Large intestine (tissue), 3 donors: Measurements from ENCODE around the gene FYB1. TPM values are rescaled to one million over a fixed set of nuclear protein-coding genes. Genes with fewer than 3 reads are reported as not detected.
"Not testable (repeated sequence)": the region's sequence is repeated elsewhere in the genome, so short reads cannot be mapped to it uniquely, and the experiment has no call there.

Experiments
- DNase-seq, 2 donors: peaks; one replicate each; pipeline versions ENCODE4 v3.0.0 to v3.0.0-alpha.2; 2013
- H3K27ac ChIP-seq: one replicate; pipeline ENCODE4 v1.5.1; 2013; ENCODE audit warnings: low read length
- H3K27me3 ChIP-seq: 2 replicates; pipeline ENCODE4 v1.6.1; 2013; ENCODE audit warnings: low read length; ENCODE audit not compliant: control insufficient read depth, insufficient read depth
- H3K36me3 ChIP-seq: 2 replicates; pipeline ENCODE4 v1.6.1; 2013; ENCODE audit warnings: low read length; ENCODE audit not compliant: control insufficient read depth, insufficient read depth
- H3K4me1 ChIP-seq: one replicate; pipeline ENCODE4 v1.6.1; 2013; ENCODE audit warnings: low read length; ENCODE audit not compliant: control insufficient read depth, insufficient read depth
- H3K4me3 ChIP-seq: one replicate; pipeline ENCODE4 v1.5.1; 2013; ENCODE audit warnings: low read length
- H3K9me3 ChIP-seq: one replicate; pipeline ENCODE4 v1.6.1; 2013; ENCODE audit warnings: mild to moderate bottlenecking, low read depth, low read length, moderate library complexity; ENCODE audit not compliant: control insufficient read depth
- WGBS: methylation state at CpG from one replicate; pipeline ENCODE4 v1.1.5; 2013; ENCODE audit warnings: low lambda C conversion rate; ENCODE audit not compliant: insufficient coverage; 5-methylcytosine and 5-hydroxymethylcytosine counted together
- polyA plus RNA-seq: library from polyadenylated mRNA; unstranded; fragments of 120-200 nt; gene quantifications from one replicate; pipeline ENCODE4 v1.2.1, GENCODE V29; 2013

Gene FYB1
- polyA plus RNA-seq, 1 donor = 6.8 TPM

DNA sequence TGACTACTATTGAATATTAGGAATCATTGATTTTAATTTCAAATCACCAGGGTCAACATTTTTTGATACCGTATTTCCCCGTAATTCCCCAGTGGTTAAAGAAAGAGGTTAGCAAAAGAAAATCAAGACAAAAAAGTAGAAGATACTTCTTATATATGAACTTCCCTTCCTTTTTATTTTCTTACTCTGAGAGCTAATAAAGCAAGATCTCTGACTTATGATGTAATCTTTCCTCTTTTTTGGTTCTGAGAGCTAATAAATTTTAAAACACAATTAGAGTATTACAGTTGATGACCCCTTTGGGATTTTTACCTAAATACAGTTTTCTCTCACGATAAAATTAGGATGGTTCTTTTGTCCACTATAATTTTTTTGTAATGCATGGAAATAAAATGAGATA lies 9.2 kb upstream of the FYB1 start:
- H3K4me1 ChIP-seq = no peaks in the 10 kb centered on the region
- no peak overlapping the region for H3K4me3 ChIP-seq
- H3K27ac ChIP-seq = no peak overlapping the region
- H3K27me3 ChIP-seq = no peaks in the 10 kb centered on the region
- no peaks in the 10 kb centered on the region for H3K9me3 ChIP-seq
- DNase-seq = no peak
- H3K36me3 ChIP-seq = no peaks in the 10 kb centered on the region
- WGBS = 100% methylated on average over 2 of the region's 3 CpGs

GRCh38 chr5:39226558-39226957 lies 7.2 kb upstream of the FYB1 start:
- H3K27ac ChIP-seq = no peak overlapping the region
- no CpG with 5 or more reads among the region's 1 CpG for WGBS
- H3K36me3 ChIP-seq = no peaks in the 10 kb centered on the region
- no peaks in the 10 kb centered on the region for H3K4me1 ChIP-seq
- H3K9me3 ChIP-seq = no peaks in the 10 kb centered on the region
- peak in 1 of 2 donors; percentile 14 for DNase-seq
- H3K4me3 ChIP-seq = no peak overlapping the region
- H3K27me3 ChIP-seq = no peaks in the 10 kb centered on the region

- no peak for DNase-seq
- no peak overlapping the region for H3K27ac ChIP-seq
- H3K4me3 ChIP-seq = no peak overlapping the region
- no peaks in the 10 kb centered on the region for H3K9me3 ChIP-seq
- WGBS = 33% methylated on average over 1 of the region's 3 CpGs
- no peaks in the 10 kb centered on the region for H3K36me3 ChIP-seq
- H3K4me1 ChIP-seq = no peaks in the 10 kb centered on the region
- no peaks in the 10 kb centered on the region for H3K27me3 ChIP-seq
Measured at GRCh38 chr5:39226100-39226451, 6.7 kb upstream of the FYB1 start.

- no peak overlapping the region for H3K27ac ChIP-seq
- H3K4me1 ChIP-seq = no peaks in the 10 kb centered on the region
- no peak overlapping the region for H3K4me3 ChIP-seq
- H3K36me3 ChIP-seq = no peaks in the 10 kb centered on the region
- H3K9me3 ChIP-seq = no peaks in the 10 kb centered on the region
- 100% methylated on average over 1 of the region's 2 CpGs for WGBS
- no peak for DNase-seq
- no peaks in the 10 kb centered on the region for H3K27me3 ChIP-seq
Measured at GRCh38 chr5:39225405-39226099, 6.2 kb upstream of the FYB1 start.

DNA sequence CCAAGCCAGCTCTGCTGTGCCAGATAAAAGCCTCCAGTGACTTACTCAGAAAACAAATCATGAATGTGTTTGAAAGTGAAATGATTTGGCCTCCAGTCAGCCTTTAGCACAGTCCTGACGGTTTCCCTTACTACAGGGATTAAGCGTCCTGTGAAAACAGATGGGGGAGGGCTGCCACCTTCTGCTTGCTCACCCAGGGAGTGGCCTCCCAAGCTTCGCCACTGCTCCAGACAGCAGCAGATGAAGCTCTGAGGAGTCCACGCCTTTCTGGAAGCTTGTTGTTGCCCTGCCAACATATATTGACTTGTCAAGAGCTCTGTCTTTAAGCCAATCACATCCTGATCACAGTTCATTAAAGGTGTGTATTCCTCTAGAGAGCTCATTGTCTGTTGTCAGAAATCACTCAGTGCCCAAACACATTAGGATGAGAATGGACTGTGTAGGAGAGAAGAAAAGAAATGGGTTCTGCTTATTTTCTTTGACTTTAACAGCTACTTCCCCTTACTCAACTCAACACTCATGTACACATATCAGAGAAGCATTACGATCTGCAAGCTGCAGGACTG lies 4.9 kb upstream of the FYB1 start:
- H3K4me1 ChIP-seq = no peaks in the 10 kb centered on the region

GRCh38 chr5:39223565-39224156 lies 4.3 kb upstream of the FYB1 start:
- WGBS = no CpG with 5 or more reads among the region's 3 CpGs
- Histone ChIP-seq H3K27ac (no peak overlapping the region), H3K36me3 (no peaks in the 10 kb centered on the region), H3K9me3 (no peaks in the 10 kb centered on the region), H3K4me1 (no peaks in the 10 kb centered on the region), H3K4me3 (no peak overlapping the region), H3K27me3 (no peaks in the 10 kb centered on the region)
- DNase-seq = no peak

More for the DNA sequence above, 4.9 kb upstream of the FYB1 start:
- H3K9me3 ChIP-seq = no peaks in the 10 kb centered on the region
- WGBS = 83% methylated on average over 1 of the region's 5 CpGs
- H3K36me3 ChIP-seq = no peaks in the 10 kb centered on the region
- H3K4me3 ChIP-seq = no peak overlapping the region
- no peaks in the 10 kb centered on the region for H3K27me3 ChIP-seq
- DNase-seq = peak; percentile 21 to 63
- no peak overlapping the region for H3K27ac ChIP-seq

DNA sequence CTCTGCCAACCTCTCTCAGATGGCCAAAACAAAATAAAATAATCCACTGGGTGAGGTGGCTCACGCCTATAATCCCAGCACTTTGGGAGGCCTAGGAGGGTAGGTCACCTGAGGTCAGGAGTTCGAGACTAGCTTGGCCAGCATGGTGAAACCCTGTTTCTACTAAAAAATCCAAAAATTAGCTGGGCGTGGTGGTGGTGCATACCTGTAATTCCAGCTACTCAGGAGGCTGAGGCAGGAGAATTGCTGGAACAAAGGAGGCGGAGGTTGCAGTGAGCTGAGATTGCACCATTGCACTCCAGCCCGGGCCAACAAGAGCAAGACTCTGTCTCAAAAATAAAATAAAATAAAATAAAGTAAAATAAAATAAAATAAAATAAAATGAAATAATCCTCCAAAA lies 2.3 kb upstream of the FYB1 start:
- H3K4me3 ChIP-seq, DNase-seq, H3K36me3 ChIP-seq, H3K27me3 ChIP-seq, H3K27ac ChIP-seq, H3K4me1 ChIP-seq, H3K9me3 ChIP-seq: not testable (repeated sequence)
- WGBS = no CpG with 5 or more reads among the region's 5 CpGs

GRCh38 chr5:39220280-39221030 lies 1.1 kb upstream of the FYB1 start:
- H3K36me3 ChIP-seq = no peaks in the 10 kb centered on the region
- no peaks in the 10 kb centered on the region for H3K27me3 ChIP-seq
- WGBS = no CpG with 5 or more reads among the region's 4 CpGs
- no peak overlapping the region for H3K4me3 ChIP-seq
- DNase-seq = no peak
- H3K9me3 ChIP-seq = no peaks in the 10 kb centered on the region
- no peaks in the 10 kb centered on the region for H3K4me1 ChIP-seq
- H3K27ac ChIP-seq = no peak overlapping the region

GRCh38 chr5:39218482-39219402 lies 621 bp downstream of the FYB1 start:
- 83% methylated on average over 1 of the region's 8 CpGs for WGBS
- Histone ChIP-seq H3K27me3 (no peaks in the 10 kb centered on the region), H3K9me3 (no peaks in the 10 kb centered on the region), H3K4me3 (no peak overlapping the region), H3K27ac (no peak overlapping the region), H3K36me3 (no peaks in the 10 kb centered on the region), H3K4me1 (no peaks in the 10 kb centered on the region)
- DNase-seq = no peak
